Osteocyte (in vitro differentiated cells): ENCODE measurements around the gene KPNA2. TPM values are rescaled to one million over a fixed set of nuclear protein-coding genes. Genes with fewer than 3 reads are reported as not detected.
A peak's percentile ranks its signal among the peaks of the same experiment; 100 is the strongest.
"Not testable (repeated sequence)": the region's sequence is repeated elsewhere in the genome, so short reads cannot be mapped to it uniquely, and the experiment has no call there.

Experiments used
- DNase-seq: peaks from one replicate; pipeline ENCODE4 v3.0.0; 2021; ENCODE audit warnings: mixed read lengths; ENCODE audit not compliant: unreplicated experiment; ENCODE audit errors: extremely low spot score
- H3K27ac Mint-ChIP-seq: one replicate; pipeline ENCODE4 v1.8.0; 2021; ENCODE audit warnings: mild to moderate bottlenecking, mixed read lengths; ENCODE audit not compliant: unreplicated experiment
- H3K27me3 Mint-ChIP-seq: one replicate; pipeline ENCODE4 v1.8.0; 2021; ENCODE audit warnings: mixed read lengths; ENCODE audit not compliant: unreplicated experiment
- H3K36me3 Mint-ChIP-seq: one replicate; pipeline ENCODE4 v1.8.0; 2021; ENCODE audit warnings: mixed read lengths; ENCODE audit not compliant: unreplicated experiment
- H3K4me1 Mint-ChIP-seq: one replicate; pipeline ENCODE4 v1.8.0; 2021; ENCODE audit warnings: mixed read lengths; ENCODE audit not compliant: unreplicated experiment
- H3K4me3 Mint-ChIP-seq: one replicate; pipeline ENCODE4 v1.8.0; 2021; ENCODE audit warnings: mild to moderate bottlenecking, moderate library complexity, mixed read lengths; ENCODE audit not compliant: unreplicated experiment
- H3K9me3 Mint-ChIP-seq: one replicate; pipeline ENCODE4 v1.8.0; 2021; ENCODE audit warnings: mixed read lengths; ENCODE audit not compliant: unreplicated experiment
- total RNA-seq: library from RNA; stranded (reverse); gene quantifications from 2 replicates; pipeline ENCODE4 v1.2.1, GENCODE V29; 2021
- TF ChIP-seq, protein P1 (sequence below): fragments of 200-600 bp; sonication (generic); IDR thresholded peaks from 2 replicates; pipeline ENCODE4 v1.5.0; 2021; ENCODE audit warnings: antibody characterized with exemption, mild to moderate bottlenecking, moderate library complexity

The KPNA2 gene
- total RNA-seq, 1 donor from 2014 or later = 95.0 TPM

- no peak for DNase-seq
- Mint-ChIP-seq H3K27me3 (no peaks in the 10 kb centered on the region), H3K27ac (no peak overlapping the region), H3K36me3 (no peaks in the 10 kb centered on the region), H3K4me3 (no peak overlapping the region), H3K9me3 (no peaks in the 10 kb centered on the region), H3K4me1 (peaks cover 9% of the 10 kb centered on the region)
- TF ChIP-seq, protein P1, sequence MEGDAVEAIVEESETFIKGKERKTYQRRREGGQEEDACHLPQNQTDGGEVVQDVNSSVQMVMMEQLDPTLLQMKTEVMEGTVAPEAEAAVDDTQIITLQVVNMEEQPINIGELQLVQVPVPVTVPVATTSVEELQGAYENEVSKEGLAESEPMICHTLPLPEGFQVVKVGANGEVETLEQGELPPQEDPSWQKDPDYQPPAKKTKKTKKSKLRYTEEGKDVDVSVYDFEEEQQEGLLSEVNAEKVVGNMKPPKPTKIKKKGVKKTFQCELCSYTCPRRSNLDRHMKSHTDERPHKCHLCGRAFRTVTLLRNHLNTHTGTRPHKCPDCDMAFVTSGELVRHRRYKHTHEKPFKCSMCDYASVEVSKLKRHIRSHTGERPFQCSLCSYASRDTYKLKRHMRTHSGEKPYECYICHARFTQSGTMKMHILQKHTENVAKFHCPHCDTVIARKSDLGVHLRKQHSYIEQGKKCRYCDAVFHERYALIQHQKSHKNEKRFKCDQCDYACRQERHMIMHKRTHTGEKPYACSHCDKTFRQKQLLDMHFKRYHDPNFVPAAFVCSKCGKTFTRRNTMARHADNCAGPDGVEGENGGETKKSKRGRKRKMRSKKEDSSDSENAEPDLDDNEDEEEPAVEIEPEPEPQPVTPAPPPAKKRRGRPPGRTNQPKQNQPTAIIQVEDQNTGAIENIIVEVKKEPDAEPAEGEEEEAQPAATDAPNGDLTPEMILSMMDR = no peak
These were observed 38.7 kb downstream of the KPNA2 start for GRCh38 chr17:68074279-68074678.

DNA sequence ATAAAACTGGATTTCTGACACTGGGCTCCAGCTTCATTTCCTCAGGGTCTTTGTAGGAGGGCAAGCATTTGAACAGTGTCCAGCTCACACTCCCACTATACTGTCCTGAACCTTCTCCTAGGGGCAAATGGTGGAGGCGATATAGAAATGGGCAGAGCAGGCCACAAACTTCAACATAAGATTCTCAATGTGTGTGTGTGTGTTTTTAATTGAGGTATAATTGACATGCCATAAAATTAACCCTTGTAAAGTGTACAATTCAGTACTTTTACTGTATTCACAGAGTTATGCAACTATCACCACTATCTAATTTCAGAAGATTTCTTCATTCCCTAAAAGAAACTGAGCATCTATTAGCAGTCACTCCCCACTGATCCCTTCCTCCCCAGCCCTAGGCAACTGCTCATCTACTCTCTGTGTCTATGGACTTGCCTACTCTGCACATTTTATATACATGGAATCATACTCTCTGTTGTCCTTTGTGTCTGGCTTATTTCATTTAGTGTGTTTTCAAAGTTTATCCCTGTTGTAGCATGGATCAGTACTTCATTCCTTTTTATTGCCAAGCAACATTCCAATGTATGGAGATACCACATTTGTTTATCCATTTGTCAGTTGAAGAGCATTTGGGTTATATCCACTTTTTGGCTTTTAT lies 40.5 kb downstream of the KPNA2 start:
- not testable (repeated sequence) for H3K4me1 Mint-ChIP-seq, H3K36me3 Mint-ChIP-seq, H3K4me3 Mint-ChIP-seq, H3K9me3 Mint-ChIP-seq, DNase-seq, H3K27me3 Mint-ChIP-seq
- H3K27ac Mint-ChIP-seq = peak overlapping the region; percentile 12

- H3K4me1 Mint-ChIP-seq, DNase-seq, H3K4me3 Mint-ChIP-seq, H3K27ac Mint-ChIP-seq, H3K36me3 Mint-ChIP-seq, H3K27me3 Mint-ChIP-seq, H3K9me3 Mint-ChIP-seq: not testable (repeated sequence)
These were observed 42.0 kb downstream of the KPNA2 start for GRCh38 chr17:68077498-68077897.

DNA sequence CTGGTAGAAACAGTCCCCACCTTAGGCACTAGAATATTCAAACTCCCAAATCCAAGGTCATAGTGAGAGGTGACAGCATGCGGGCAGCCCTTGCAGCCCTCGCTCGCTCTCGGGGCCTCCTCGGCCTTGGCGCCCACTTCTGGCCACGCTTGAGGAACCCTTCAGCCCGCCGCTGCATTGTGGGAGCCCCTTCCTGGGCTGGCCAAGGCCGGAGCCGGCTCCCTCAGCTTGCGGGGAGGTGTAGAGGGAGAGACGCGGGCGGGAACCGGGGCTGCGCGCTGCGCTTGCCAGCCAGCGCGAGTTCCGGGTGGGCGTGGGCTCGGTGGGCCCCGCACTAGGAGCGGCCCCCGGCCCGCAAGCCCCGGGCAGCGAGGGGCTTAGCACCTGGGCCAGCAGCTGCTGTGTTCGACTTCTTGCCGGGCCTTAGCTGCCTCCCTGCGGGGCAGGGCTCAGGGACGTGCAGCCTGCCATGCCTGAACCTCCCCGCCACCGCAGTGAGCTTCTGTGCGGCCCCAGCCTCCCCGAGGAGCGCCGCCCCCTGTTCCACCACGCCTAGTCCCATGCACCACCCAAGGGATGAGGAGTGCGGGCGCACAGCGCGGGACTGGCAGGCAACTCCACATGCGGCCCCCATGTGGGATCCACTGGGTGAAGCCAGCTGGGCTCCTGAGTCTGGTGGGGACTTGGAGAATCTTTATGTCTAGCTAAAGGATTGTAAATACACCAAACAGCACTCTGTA lies 45.0 kb downstream of the KPNA2 start:
- no peaks in the 10 kb centered on the region for H3K27me3 Mint-ChIP-seq
- TF ChIP-seq, protein P1 = no peak
- H3K9me3 Mint-ChIP-seq = peaks cover 5% of the 10 kb centered on the region
- H3K4me3 Mint-ChIP-seq = no peak overlapping the region
- no peaks in the 10 kb centered on the region for H3K36me3 Mint-ChIP-seq
- H3K4me1 Mint-ChIP-seq = peaks cover 12% of the 10 kb centered on the region
- DNase-seq = no peak
- H3K27ac Mint-ChIP-seq = no peak overlapping the region

- H3K9me3 Mint-ChIP-seq, H3K27ac Mint-ChIP-seq, DNase-seq, H3K4me3 Mint-ChIP-seq, H3K36me3 Mint-ChIP-seq, H3K27me3 Mint-ChIP-seq: not testable (repeated sequence)
- H3K4me1 Mint-ChIP-seq = peaks cover 13% of the 10 kb centered on the region
These were observed 46.0 kb downstream of the KPNA2 start for GRCh38 chr17:68081305-68082265.

DNA sequence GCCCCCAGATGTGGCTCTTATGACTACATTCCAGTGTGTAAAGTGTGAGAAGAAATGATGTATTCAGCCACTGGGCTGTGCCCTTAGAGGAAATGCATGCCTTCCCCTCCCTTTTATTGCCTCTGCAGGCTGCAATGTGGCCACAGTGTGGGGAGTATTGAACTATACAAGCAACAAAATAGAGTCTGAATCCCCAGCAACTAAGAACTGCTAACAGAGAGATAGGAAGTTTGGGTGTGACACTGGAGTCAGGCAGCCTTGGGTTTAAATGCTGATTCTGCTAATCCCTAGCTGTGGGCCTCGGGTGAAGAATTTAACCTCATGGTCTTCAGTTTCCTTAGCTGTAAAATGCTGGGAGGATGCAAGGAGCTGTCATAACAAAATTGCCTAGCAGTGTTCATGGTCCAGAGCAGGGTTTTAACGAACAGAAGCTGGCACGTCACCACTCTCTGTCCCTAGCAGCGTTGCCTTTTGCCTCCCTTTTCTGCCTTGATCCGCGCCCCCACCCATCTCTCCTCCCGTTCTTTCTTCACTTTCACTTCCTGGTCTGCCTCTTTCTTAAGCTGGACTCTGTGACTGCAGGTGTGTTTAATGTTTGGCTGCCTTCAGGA lies 50.3 kb downstream of the KPNA2 start:
- Mint-ChIP-seq H3K36me3 (no peaks in the 10 kb centered on the region), H3K4me1 (peaks cover 33% of the 10 kb centered on the region), H3K27ac (peak overlapping the region; percentile 33), H3K27me3 (no peaks in the 10 kb centered on the region), H3K9me3 (peaks cover 5% of the 10 kb centered on the region), H3K4me3 (no peak overlapping the region)
- DNase-seq = peak; percentile 30
- TF ChIP-seq, protein P1 = no peak

- H3K9me3 Mint-ChIP-seq, H3K27me3 Mint-ChIP-seq, H3K36me3 Mint-ChIP-seq: not testable (repeated sequence)
These were observed 51.1 kb downstream of the KPNA2 start for GRCh38 chr17:68086666-68087065.

DNA sequence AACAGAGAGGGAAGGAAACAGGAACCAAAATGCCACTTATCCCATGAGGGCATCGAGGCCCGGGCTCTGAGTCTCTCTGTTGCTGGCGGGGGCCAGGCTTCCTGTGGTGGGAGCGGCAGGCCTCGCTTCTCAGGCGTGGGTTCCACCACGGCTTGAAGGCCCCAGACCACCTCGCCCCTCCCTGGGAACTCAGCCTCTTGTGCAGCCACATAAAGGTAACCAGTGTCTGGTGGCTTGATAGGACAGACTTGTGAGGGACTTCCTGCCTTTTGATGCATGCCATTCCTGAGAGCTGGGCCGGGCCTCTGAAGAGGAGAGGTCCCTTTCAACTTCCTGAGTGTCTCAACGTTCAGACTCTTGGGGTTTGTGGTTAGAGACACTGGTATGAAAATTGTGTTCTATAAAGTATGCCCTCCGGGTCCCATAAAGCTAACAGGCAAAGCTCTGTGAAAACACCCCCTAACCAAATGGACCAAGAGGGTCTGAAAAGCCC lies 51.6 kb downstream of the KPNA2 start:
- DNase-seq = peak; percentile 78
- H3K36me3 Mint-ChIP-seq, H3K27me3 Mint-ChIP-seq, H3K4me3 Mint-ChIP-seq, H3K9me3 Mint-ChIP-seq: not testable (repeated sequence)
- H3K4me1 Mint-ChIP-seq = peaks cover 41% of the 10 kb centered on the region
- H3K27ac Mint-ChIP-seq = peak overlapping the region; percentile 60

More at GRCh38 chr17:68086666-68087065, 51.1 kb downstream of the KPNA2 start:
- Mint-ChIP-seq H3K4me1 (peaks cover 40% of the 10 kb centered on the region), H3K27ac (peak overlapping the region; percentile 60)
- not testable (repeated sequence) for H3K4me3 Mint-ChIP-seq
- DNase-seq = peak; percentile 70
